ENCODE results near the gene UGGT2. TPM values are rescaled to one million over a fixed set of nuclear protein-coding genes. Genes with fewer than 3 reads are reported as not detected.

Gene UGGT2
- total and polyA plus RNA-seq, 7 donors: 1.2 to 40.2 (median 32.7) TPM

- intact Hi-C loops (cut with DNase I): no loop called here
- Histone ChIP-seq H3K27me3 (no peaks in the 10 kb centered on the region), H3K4me1 (no peaks in the 10 kb centered on the region), H3K9me3 (no peaks in the 10 kb centered on the region), H3K4me3 (no peak overlapping the region), H3K27ac (no peak overlapping the region), H3K36me3 (peaks cover 0 to 15% (median 4%) of the 10 kb centered on the region in 4 donors)
- 96% methylated on average over 5 of the region's 5 CpGs for whole genome bisulfite sequencing, 2 donors
- TF ChIP-seq, protein P1, sequence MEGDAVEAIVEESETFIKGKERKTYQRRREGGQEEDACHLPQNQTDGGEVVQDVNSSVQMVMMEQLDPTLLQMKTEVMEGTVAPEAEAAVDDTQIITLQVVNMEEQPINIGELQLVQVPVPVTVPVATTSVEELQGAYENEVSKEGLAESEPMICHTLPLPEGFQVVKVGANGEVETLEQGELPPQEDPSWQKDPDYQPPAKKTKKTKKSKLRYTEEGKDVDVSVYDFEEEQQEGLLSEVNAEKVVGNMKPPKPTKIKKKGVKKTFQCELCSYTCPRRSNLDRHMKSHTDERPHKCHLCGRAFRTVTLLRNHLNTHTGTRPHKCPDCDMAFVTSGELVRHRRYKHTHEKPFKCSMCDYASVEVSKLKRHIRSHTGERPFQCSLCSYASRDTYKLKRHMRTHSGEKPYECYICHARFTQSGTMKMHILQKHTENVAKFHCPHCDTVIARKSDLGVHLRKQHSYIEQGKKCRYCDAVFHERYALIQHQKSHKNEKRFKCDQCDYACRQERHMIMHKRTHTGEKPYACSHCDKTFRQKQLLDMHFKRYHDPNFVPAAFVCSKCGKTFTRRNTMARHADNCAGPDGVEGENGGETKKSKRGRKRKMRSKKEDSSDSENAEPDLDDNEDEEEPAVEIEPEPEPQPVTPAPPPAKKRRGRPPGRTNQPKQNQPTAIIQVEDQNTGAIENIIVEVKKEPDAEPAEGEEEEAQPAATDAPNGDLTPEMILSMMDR (IDR thresholded peaks at IDR 0.05): no peak
- TF ChIP-seq POLR2A (IDR thresholded peaks at IDR 0.05): no peak
- TF ChIP-seq POLR2AphosphoS5 (IDR thresholded peaks at IDR 0.05): no peak
- TF ChIP-seq EP300 (IDR thresholded peaks at IDR 0.05): no peak
- DNase-seq: no peak
These were observed 230.9 kb downstream of the UGGT2 start for GRCh38 chr13:95822303-95822702.

- H3K27me3 ChIP-seq: no peaks in the 10 kb centered on the region
- intact Hi-C loops (cut with DNase I): no loop called here
- no peak overlapping the region for H3K27ac ChIP-seq
- H3K9me3 ChIP-seq: peaks cover 0 to 6% (median 2%) of the 10 kb centered on the region in 4 donors
- H3K4me1 ChIP-seq: no peaks in the 10 kb centered on the region
- 88 to 89% methylated on average over 1 of the region's 1 CpG for WGBS, 2 donors
- peaks cover 0 to 22% (median 0%) of the 10 kb centered on the region in 4 donors for H3K36me3 ChIP-seq
- no peak overlapping the region for H3K4me3 ChIP-seq
- DNase-seq: no peak
- TF ChIP-seq POLR2AphosphoS5 (IDR thresholded peaks at IDR 0.05) (no peak), POLR2A (IDR thresholded peaks at IDR 0.05) (no peak)
- TF ChIP-seq, protein P1 (IDR thresholded peaks at IDR 0.05): no peak
These were observed 238.7 kb downstream of the UGGT2 start for GRCh38 chr13:95814495-95814894.

GRCh38 chr13:95813139-95813538 lies 240.1 kb downstream of the UGGT2 start:
- Histone ChIP-seq H3K4me3 (no peak overlapping the region), H3K27me3 (no peaks in the 10 kb centered on the region), H3K27ac (no peak overlapping the region), H3K4me1 (no peaks in the 10 kb centered on the region), H3K9me3 (peaks cover 0 to 6% (median 2%) of the 10 kb centered on the region in 4 donors), H3K36me3 (peaks cover 0 to 22% (median 0%) of the 10 kb centered on the region in 4 donors)
- TF ChIP-seq, protein P1 (IDR thresholded peaks at IDR 0.05): no peak
- TF ChIP-seq POLR2AphosphoS5 (IDR thresholded peaks at IDR 0.05) (no peak), EP300 (IDR thresholded peaks at IDR 0.05) (no peak), POLR2A (IDR thresholded peaks at IDR 0.05) (no peak)
- intact Hi-C loops (cut with DNase I): no loop called here
- DNase-seq: no peak
- WGBS, 2 donors: 91 to 92% methylated on average over 3 of the region's 3 CpGs

DNA sequence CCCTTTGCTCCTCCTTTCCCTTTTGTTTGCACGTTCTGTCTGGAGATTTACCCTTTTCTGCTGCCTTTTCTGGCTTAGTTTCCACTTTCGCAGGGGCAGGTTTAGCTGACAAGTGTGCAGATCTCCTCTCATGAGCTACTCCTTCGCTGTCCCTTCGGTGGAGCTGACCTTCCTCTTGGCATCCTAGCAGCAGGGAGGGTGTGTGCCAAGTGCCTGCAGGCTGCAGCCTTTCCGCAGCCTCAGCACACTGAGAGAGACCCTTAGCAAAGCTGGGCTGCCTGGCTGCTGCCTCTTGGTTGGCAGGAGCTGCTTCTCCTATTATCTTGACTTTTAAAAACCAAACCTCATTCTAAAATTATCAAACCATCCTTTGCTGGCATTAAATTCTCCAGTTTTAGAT lies 243.8 kb downstream of the UGGT2 start:
- Histone ChIP-seq H3K27ac (no peak overlapping the region), H3K36me3 (peaks cover 0 to 15% (median 0%) of the 10 kb centered on the region in 4 donors), H3K9me3 (peaks cover 0 to 8% (median 5%) of the 10 kb centered on the region in 4 donors), H3K4me3 (no peak overlapping the region), H3K27me3 (no peaks in the 10 kb centered on the region), H3K4me1 (no peaks in the 10 kb centered on the region)
- 91 to 96% methylated on average over 5 of the region's 5 CpGs for WGBS, 2 donors
- DNase-seq: no peak
- no peak for TF ChIP-seq EP300 (IDR thresholded peaks at IDR 0.05)
- TF ChIP-seq POLR2AphosphoS5 (IDR thresholded peaks at IDR 0.05): no peak
- TF ChIP-seq POLR2A (IDR thresholded peaks at IDR 0.05): no peak
- TF ChIP-seq, protein P1 (IDR thresholded peaks at IDR 0.05): no peak
- intact Hi-C loops (cut with DNase I): no loop called here

GRCh38 chr13:95805921-95806320 lies 247.3 kb downstream of the UGGT2 start:
- intact Hi-C loops (cut with DNase I): no loop called here
- peaks cover 0 to 8% (median 3%) of the 10 kb centered on the region in 4 donors for H3K9me3 ChIP-seq
- H3K4me3 ChIP-seq: no peak overlapping the region
- TF ChIP-seq POLR2AphosphoS5 (IDR thresholded peaks at IDR 0.05): no peak
- no peak for TF ChIP-seq EP300 (IDR thresholded peaks at IDR 0.05)
- TF ChIP-seq, protein P1 (IDR thresholded peaks at IDR 0.05): no peak
- TF ChIP-seq POLR2A (IDR thresholded peaks at IDR 0.05): no peak
- H3K27me3 ChIP-seq: no peaks in the 10 kb centered on the region
- no peak overlapping the region for H3K27ac ChIP-seq
- H3K36me3 ChIP-seq: peaks cover 0 to 3% (median 0%) of the 10 kb centered on the region in 4 donors
- DNase-seq: no peak
- no peaks in the 10 kb centered on the region for H3K4me1 ChIP-seq
